HG03439 (cell line): ENCODE results near the gene ITGA3.

Experiments
- ATAC-seq: cut with Tn5 transposase; IDR thresholded peaks from one replicate; pipeline ENCODE4 v1.9.1; 2021; ENCODE audit warnings: mild to moderate bottlenecking, moderate library complexity; ENCODE audit not compliant: unreplicated experiment

The ITGA3 gene

DNA sequence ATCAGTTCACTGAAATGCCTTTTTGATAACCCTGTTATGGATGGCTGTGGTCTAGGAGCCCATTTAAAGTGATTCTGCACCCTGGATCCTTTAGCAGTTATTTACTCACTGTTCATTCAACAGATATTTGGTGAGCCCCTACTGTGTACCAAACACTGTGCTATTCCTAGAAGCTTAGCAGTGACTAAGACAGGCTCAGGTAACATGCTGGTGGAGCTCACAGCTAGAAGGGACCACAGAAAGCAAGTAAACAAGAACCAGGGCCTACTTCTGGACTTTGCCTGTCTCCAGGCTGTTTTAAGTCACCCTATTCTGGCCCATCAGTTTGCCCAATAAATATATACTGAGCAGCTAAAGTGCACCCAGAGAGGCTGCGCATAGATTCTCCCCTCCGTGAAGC is 11.1 kb downstream of the ITGA3 start:
- ATAC-seq = no peak

- no peak for ATAC-seq
These were observed 12.1 kb downstream of the ITGA3 start for GRCh38 chr17:50067996-50068395.

GRCh38 chr17:50070908-50071680 is 15.2 kb downstream of the ITGA3 start:
- no peak for ATAC-seq

- ATAC-seq = no peak
These were observed 15.8 kb downstream of the ITGA3 start for GRCh38 chr17:50071692-50072091.

- ATAC-seq = no peak
These were observed 16.2 kb downstream of the ITGA3 start for GRCh38 chr17:50072130-50072529.

DNA sequence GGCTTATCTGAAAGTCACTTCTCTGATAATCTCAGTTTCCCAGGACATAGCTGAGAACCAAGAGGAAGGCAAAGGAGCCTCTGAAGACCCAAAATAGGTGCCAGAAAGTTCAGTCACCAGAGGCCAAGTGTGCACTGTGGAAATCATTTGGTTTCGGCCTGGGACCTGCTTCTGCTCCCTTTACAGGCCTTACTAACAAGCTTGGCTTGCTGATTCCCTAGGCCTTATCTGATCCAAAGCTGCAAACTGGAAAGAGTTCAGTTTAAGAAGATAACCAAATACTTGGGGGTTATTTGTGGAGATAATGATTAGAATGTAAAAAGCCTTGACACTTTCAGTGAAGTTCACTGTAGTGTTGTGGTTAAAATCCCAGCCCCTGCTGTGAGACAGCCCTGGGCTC is 17.0 kb downstream of the ITGA3 start:
- no peak for ATAC-seq

GRCh38 chr17:50074227-50074626 is 18.3 kb downstream of the ITGA3 start:
- no peak for ATAC-seq

DNA sequence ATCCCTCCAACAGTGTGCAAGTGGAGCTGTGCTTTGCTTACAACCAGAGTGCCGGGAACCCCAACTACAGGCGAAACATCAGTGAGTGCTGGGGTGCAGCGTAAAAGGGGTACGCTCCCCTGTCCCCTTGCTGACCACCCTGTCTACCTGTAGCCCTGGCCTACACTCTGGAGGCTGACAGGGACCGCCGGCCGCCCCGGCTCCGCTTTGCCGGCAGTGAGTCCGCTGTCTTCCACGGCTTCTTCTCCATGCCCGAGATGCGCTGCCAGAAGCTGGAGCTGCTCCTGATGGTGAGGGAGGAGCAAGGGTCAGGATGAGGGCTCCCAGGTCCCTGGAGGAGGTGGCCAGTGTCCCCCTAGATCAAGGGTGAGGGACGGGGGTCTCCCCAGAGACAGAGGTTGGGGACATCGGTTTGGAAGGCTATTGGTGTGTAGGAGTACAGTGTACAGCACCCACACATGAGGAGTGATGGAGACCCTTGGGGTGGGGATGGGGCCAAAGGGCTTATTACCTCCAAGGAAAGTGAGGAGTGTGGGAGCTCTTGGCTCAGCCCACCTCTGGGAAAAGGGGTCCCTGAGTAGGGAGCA is 19.6 kb downstream of the ITGA3 start:
- ATAC-seq = no peak

DNA sequence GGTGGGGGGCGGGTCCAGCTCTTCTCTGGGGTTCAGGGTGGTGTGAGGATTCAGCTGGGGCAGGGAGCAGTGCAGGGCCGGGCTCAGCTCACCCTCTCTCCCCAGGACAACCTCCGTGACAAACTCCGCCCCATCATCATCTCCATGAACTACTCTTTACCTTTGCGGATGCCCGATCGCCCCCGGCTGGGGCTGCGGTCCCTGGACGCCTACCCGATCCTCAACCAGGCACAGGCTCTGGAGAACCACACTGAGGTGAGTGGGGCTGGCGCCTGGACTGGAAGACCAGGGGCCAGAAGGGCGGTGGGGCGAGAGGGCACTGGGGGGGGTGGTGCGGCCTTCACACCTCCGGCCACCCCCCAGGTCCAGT is 20.3 kb downstream of the ITGA3 start:
- ATAC-seq = no peak

GRCh38 chr17:50076591-50077235 is 20.8 kb downstream of the ITGA3 start:
- no peak for ATAC-seq

GRCh38 chr17:50078430-50078829 is 22.5 kb downstream of the ITGA3 start:
- no peak for ATAC-seq

- ATAC-seq = no peak
These were observed 23.6 kb downstream of the ITGA3 start for GRCh38 chr17:50079334-50080095.

- no peak for ATAC-seq
These were observed 24.2 kb downstream of the ITGA3 start for GRCh38 chr17:50080096-50080480.

DNA sequence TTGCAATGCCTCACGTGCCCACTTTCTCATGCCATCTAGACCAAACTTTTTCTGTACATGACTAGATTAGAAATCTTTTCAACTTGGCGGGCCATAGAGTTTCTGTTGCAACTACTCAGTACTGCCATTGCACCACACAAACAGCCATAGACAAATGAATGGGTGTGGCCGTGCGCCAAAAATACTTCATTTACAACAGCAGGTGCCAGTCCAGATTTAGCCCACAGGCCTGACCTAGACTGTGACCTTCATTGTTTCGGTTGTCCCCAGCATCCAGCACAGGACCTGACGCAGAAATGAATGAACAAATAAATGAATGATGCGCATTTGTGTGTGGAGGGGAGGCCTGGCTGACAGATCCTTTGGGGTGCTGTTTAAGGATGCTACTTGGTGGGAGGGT is 24.9 kb downstream of the ITGA3 start:
- peak; percentile 66 for ATAC-seq

- no peak for ATAC-seq
These were observed 25.8 kb downstream of the ITGA3 start for GRCh38 chr17:50081757-50082156.

DNA sequence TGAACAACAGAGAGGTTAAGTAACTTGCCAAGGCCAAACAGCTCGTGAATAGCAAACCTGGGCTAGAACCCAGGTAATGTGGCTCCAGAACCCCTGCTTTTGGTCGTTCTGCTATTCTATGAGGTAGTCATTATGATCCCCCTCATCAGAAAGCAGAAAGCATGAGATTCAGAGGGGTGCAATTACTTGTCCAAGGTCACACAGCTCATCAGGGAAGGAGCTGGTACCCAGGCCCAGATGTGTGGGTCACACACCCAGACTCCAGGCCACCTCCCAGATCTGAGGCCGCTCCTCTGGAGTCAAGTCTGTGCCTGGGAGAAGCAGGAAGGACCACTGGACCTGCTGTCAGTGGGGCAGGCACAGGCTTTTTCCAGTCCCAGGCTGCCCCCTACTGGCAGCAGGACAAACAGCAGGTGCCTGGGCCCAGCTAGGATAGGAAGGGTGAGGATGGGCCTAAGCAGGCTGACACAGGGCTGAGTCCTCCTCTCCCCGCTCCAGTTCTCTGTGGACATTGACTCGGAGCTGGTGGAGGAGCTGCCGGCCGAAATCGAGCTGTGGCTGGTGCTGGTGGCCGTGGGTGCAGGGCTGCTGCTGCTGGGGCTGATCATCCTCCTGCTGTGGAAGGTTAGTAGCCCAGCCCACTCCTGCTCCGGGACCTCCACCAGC is 31.5 kb downstream of the ITGA3 start:
- peak; percentile 74 for ATAC-seq

- no peak for ATAC-seq
These were observed 32.0 kb downstream of the ITGA3 start for GRCh38 chr17:50087912-50088405.

DNA sequence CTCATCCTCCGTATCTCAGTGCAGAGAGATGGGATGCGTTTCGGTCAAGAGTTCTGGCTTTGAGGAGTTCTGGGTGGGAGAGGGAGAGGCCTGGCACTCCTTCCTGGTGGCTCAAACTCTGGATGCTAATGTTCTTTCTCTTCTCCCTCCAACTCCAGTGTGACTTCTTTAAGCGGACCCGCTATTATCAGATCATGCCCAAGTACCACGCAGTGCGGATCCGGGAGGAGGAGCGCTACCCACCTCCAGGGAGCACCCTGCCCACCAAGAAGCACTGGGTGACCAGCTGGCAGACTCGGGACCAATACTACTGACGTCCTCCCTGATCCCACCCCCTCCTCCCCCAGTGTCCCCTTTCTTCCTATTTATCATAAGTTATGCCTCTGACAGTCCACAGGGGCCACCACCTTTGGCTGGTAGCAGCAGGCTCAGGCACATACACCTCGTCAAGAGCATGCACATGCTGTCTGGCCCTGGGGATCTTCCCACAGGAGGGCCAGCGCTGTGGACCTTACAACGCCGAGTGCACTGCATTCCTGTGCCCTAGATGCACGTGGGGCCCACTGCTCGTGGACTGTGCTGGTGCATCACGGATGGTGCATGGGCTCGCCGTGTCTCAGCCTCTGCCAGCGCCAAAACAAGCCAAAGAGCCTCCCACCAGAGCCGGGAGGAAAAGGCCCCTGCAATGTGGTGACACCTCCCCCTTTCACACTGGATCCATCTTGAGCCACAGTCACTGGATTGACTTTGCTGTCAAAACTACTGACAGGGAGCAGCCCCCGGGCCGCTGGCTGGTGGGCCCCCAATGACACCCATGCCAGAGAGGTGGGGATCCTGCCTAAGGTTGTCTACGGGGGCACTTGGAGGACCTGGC is 33.3 kb downstream of the ITGA3 start:
- ATAC-seq = no peak

GRCh38 chr17:50090071-50090470 is 34.2 kb downstream of the ITGA3 start:
- no peak for ATAC-seq
